Activated CD4-positive, alpha-beta T cell treated with anti-CD3 and anti-CD28 coated beads, Interleukin-2, Interleukin-4, amounts not matched to agents 100 ng/mL and 50 ng/mL, durations not matched to agents 16 hours and 8 hours (primary cell): ENCODE measurements around the gene MRPL40.

Source experiments
- DNase-seq: peaks from one replicate; pipeline ENCODE4 v3.0.0-alpha.2; 2020; ENCODE audit warnings: low spot score

The MRPL40 gene

DNA sequence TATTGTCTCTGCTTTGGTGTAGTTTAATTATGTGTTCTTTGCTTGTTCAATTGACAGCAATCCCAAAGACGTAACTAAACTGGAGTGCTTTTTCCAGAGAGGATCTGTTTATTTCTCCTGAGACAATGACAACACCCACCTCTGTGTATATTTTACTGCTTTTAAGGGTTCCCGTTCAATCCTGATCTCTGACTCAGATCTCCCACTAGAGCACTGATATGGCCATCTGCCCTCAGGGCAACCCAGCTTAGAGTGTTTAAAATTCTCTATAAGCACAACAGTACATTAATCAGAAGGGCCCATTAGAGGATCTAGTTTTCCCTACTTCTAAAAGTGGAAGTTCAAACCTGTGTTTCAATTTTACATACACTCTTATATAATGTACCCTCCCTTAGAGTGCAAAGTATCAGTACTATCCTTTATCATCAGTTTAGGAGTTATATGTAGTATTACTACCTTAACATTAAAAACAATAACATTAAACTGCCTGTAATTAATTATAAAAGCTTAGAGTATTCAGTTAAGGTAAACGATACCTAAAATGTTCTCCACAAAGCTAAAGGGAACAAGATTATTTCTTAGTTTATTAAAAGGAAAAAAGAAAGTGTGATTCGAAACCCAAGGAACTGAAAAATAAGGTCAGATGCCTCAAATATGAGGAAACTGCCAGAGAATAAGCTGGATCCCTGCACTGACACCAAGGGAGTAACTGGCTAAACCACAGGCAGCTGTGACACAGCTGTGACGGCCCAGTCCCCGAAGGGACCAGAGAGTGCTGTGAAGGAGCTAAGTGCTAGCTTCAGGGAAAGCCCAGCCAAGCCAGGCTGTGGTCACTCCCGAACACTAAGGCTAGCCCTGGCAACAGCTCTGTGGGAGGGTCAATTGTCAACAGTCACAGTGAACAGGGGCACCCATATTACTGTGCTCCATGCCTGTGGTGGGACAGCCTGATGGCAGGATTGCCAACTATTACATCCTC is 31.4 kb downstream of the MRPL40 start:
- no peak for DNase-seq

GRCh38 chr22:19464546-19464945 is 32.2 kb downstream of the MRPL40 start:
- no peak for DNase-seq

DNA sequence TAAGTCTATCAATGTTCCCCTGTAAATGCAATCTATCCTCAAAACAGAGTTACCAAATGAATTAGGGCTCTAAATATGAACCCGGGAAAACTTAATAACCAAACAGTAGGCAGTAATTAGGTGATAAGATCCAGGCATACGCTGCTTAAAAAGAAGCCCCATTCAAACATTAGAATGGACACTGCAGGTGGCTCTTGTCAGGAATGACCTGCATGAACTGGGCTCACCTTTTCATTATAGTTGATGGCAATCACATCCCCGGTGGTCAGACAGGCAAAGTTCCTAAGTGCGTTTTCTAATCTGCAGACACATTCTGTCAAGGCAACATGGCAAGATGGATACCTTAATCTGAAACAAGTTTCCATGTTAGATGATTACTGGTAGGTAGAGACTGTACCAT is 32.6 kb downstream of the MRPL40 start:
- no peak for DNase-seq

DNA sequence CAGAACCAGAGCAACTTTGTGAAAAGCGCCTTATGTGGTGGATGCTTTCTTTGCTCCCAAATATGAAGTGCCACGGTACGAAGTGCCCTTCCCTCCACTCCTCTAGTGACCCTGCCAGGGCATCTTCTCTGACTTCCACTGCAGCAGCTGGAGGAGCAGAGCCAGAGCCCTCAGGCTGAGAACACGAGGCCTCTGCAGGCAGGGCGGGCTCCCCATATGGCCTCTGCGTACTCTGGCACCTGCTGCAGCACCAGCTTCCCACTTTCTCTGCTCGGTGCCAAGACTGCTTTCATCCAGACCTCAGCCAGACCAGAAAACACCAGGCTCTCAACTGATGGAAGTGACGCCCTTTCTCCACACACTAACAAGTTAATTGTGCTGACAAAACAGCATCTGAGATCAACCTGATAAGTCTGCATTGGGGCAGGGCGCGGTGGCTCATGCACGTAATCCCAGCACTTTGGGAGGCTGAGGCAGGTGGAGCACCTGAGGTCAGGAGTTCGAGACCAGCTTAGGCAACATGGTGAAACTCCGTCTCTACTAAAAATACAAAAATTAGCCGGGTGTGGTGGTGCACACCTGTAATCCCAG is 33.9 kb downstream of the MRPL40 start:
- DNase-seq, result no peak

GRCh38 chr22:19466848-19467752 is 34.8 kb downstream of the MRPL40 start:
- DNase-seq, result no peak

GRCh38 chr22:19467912-19468311 is 35.6 kb downstream of the MRPL40 start:
- no peak for DNase-seq

DNA sequence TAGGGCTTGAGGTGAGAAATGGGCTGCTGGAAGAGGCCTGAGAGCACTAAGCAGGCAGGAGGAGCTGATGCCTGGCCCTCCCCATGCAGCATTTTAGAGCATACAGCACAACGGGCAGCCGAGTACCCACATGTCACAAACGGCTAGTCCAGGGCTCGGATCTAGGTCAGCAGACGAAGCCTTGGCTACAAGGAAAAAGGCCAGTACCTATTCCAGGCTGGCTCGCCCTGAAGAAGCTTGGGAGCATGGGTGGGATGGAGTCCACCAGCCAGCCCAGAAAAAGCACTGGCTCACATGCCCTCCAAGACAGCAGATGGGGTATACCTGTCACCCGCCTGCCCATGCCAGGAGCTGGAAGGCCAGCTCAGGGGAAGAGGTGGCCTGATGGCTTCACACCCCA is 37.1 kb downstream of the MRPL40 start:
- DNase-seq, result no peak

DNA sequence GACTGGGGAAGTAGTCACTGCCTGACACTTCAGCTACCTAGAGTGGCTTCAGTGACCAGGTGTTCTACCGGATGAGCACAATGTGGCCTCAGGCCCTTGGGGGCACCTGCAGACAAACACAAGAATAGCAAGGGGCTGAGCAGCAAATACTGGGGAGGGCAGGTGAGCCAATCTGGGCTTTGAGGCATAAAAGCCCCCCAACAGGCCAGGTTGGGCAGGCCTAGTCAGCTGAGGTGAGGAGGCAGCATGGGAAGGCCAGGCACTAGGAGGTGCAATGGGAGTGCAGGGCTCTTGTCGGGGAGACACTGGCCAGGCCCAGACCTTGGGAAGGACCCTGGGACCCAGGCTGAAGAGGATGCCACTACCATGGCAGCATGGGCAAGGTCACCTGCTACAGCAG is 37.7 kb downstream of the MRPL40 start:
- no peak for DNase-seq

DNA sequence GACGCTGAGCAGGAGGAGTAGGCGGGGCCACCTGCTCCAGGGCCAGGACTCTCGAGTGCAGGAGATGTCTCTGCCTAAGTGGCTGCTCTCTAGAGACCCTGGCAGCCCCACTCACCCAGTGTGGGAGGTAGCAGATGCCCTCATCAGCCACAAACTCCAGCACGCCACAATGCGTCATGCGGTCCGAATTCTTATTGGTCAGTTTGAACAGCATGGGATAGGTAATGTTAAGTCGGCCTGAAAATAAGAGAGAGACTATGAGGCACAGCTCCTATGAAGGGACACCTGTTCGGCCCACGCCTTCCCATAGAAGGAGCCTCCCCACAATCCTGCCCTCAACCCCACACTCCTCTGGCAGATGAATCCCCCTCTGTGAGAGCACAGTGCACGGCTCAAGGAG is 39.2 kb downstream of the MRPL40 start:
- no peak for DNase-seq

DNA sequence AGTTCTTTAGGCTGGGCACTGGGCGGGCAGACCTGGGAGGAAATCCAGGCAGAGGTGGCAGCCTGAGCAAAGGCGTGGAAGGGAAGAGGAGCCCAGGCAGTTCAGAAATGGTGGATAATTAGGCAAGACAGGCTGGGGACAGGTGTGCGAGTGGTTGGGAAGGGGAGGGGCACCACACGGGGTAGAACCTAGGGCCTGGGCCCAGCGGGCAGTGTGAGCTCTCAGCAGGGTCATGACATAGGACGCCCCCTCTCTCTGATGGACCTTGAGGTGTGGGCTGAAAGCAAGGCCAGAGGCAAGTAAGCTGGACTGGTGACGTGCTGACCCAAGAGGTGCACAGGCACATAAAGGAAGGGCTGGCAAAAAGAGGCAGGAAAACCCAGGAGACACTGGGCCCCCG is 39.9 kb downstream of the MRPL40 start:
- no peak for DNase-seq

DNA sequence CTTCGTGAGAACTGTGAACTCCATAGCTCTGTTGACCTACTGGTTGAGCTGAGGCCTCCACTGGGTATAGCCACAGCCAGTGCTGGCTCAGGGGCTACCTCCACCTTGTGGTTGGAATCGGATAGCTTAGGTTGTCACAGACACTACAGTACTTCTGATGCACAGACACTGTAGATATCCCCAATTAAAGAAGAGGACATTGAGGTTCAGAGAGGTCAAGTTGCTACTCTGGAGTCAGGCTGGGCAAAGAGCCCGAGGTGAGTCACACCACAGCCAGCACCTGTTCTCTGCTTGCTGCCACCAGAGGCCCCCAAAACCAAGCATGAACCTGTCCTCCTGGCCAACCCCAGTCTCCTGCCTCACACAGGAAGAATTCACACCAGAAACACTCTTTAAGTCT is 41.2 kb downstream of the MRPL40 start:
- no peak for DNase-seq

DNA sequence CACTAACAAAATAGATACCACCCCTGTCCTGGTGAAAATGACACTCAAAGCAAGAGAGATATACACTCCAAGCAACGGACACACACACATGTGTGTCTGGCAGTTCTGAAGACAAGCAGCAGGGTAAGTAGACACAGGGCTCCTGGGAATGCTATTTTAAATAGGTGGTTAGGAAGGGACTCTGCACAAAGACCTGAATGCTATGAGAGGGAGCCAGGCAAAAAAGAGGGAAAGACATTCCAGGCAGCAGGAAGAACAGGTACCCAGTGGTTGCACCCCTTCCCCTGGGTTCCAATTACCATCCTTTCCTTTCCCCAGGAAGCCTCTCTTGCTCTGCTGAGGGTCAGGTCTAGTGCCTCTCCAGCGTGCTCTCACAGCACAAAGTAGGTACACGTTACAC is 43.7 kb downstream of the MRPL40 start:
- DNase-seq, result no peak

- DNase-seq, result peak; percentile 6
Measured at GRCh38 chr22:19477321-19478044, 45.1 kb downstream of the MRPL40 start.

GRCh38 chr22:19478045-19478900 is 45.9 kb downstream of the MRPL40 start:
- no peak for DNase-seq

DNA sequence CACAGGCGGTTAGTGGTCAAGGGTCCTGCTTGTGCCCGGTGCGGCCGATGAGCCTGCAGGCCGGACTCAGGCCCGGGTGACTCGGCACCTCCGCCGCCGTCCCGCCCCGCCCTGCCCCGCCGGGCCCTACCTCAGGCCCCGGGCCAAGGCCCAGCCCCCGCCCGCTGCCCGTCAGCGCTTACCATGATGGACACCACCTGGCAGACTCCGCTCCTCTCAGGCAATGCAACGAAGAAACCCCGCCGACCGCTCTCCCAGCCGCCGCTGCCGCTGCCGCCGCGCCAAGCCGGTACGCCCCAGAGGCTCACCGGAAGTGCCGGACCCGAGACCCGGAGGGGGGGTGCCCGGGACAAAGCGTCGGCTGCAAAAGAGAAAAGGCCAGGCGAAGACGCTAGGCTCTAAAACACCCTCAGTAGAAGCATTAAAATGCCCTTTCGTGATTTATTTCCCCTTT is 46.6 kb downstream of the MRPL40 start, which contains the start of gene UFD1:
UFD1 (minus strand) TSS at position 293 of the 454 bp plus-strand sequence; CDS start at position 185, 108 bp downstream.
- peak; percentile 82 for DNase-seq

DNA sequence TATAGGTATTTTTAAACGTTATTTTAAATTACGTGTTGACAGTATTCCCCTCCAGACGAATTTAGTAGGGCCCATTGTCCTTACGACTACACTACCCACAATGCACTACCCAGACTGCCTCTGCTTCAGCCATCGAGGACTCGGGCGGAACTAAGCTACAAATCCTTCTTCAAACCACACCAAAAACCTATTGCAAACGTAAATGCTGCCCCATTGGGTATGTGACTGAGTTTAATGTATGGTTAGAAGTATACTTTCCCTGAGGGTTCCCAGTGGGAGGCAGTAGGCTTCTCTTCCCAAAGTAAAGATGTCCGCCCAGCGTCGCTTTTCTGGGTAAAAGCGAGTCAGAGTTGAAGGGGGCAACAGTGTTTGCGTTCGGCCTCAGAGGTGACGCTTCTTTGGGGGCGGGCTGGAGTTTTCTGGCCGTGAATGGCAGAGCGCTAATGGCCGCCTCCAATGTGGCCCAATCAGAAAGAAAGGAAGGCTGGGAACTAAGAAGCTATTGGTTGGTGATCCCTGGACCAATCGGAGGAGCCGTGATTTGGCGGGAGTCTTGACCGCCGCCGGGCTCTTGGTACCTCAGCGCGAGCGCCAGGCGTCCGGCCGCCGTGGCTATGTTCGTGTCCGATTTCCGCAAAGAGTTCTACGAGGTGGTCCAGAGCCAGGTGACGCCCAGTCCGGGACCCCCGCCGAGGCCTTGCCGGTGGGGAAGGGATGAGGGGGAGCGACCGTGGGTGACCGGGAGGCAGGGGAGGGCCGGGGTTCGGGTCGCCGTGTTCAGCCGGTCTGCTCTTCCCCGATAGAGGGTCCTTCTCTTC is 47.2 kb downstream of the MRPL40 start, which contains the start of gene CDC45:
CDC45 (plus strand) TSS at position 566 of the 818 bp plus-strand sequence; CDS start at position 615, 49 bp downstream.
- peak; percentile 98 for DNase-seq

DNA sequence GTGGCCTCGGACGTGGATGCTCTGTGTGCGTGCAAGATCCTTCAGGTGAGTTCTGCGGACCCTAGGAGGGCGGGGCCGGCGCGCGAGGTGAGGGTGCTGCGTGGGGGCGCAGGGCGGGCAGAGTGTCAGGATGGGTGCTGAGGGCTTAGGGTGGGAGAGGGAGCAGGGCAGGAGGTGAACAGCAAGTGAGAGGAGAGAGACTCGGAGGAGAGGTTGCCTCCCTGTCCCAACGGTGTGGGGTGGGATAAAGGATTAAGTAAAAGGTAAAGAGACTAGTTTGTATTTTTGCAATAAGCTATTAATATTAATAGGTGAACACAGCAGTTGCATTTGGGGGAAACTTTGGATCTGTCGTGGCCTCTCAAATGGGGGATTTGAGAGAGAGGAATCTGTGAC is 47.8 kb downstream of the MRPL40 start:
- DNase-seq, result no peak

GRCh38 chr22:19480789-19481188 is 48.4 kb downstream of the MRPL40 start:
- no peak for DNase-seq

DNA sequence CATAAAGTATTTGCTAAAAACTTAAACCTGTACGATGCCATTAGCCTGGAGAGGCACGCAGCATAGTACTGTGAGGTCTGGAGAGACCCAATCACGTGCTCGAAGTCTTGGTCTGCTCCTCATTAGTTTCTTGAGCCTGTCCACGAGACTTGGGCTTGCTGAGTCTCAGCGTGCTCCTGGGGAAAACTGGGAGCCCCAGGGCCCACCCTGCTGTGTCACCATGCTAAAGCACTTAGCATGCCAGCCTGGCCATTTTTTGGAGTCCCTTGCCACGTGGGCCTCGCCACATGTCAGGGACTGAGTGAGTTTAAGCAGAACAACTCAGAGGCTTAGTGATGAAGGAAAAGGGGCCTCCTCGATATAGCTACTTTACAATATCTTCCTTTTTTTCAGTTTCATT is 50.0 kb downstream of the MRPL40 start:
- DNase-seq, result no peak
